NB4 (cell line): ENCODE results near the gene DDX39A.

Source experiments
- DNase-seq: peaks from one replicate; pipeline ENCODE4 v3.0.0; 2010; ENCODE audit warnings: low read depth
- H3K4me3 ChIP-seq: one replicate; pipeline ENCODE4 v1.5.1; 2011; ENCODE audit warnings: mild to moderate bottlenecking, low read depth, low read length, moderate library complexity
- CTCF ChIP-seq: IDR thresholded peaks from one replicate; pipeline ENCODE4 v1.5.1; 2012; ENCODE audit warnings: low read depth, low read length
- MAX ChIP-seq: IDR thresholded peaks from 2 replicates; pipeline ENCODE4 v1.6.1; 2011; ENCODE audit warnings: low read depth, low read length
- MYC ChIP-seq: IDR thresholded peaks from 2 replicates; pipeline ENCODE4 v1.6.1; 2011; ENCODE audit warnings: low read depth, low read length
- POLR2A ChIP-seq: IDR thresholded peaks from 2 replicates; pipeline ENCODE4 v1.6.1; 2011; ENCODE audit warnings: mild to moderate bottlenecking; ENCODE audit not compliant: insufficient read length; ENCODE audit errors: extremely low read depth

DDX39A gene

GRCh38 chr19:14428882-14429416 lies 9.8 kb upstream of the DDX39A start:
- no peak for DNase-seq
- H3K4me3 ChIP-seq, result no peak overlapping the region
- TF ChIP-seq MAX (no peak), POLR2A (no peak), CTCF (no peak), MYC (no peak)

- TF ChIP-seq POLR2A, result no peak
- TF ChIP-seq MAX, result no peak
- TF ChIP-seq CTCF, result no peak
- no peak for TF ChIP-seq MYC
- DNase-seq, result no peak
- no peak overlapping the region for H3K4me3 ChIP-seq
These were observed 8.3 kb upstream of the DDX39A start for GRCh38 chr19:14427461-14427860.

- no peak overlapping the region for H3K4me3 ChIP-seq
- DNase-seq, result no peak
These were observed 6.6 kb upstream of the DDX39A start for GRCh38 chr19:14425696-14426138.

GRCh38 chr19:14418856-14419105 lies 360 bp downstream of the DDX39A start:
- H3K4me3 ChIP-seq, result peak overlapping the region; percentile 90
- TF ChIP-seq MYC (no peak), POLR2A (no peak), CTCF (no peak), MAX (no peak)
- no peak for DNase-seq

More at GRCh38 chr19:14425696-14426138, 6.6 kb upstream of the DDX39A start:
- TF ChIP-seq CTCF (no peak), POLR2A (no peak), MYC (no peak), MAX (no peak)

- peak overlapping the region; percentile 90 for H3K4me3 ChIP-seq
- DNase-seq, result peak; percentile 42
These were observed 2.3 kb downstream of the DDX39A start for GRCh38 chr19:14416817-14417231.

More at GRCh38 chr19:14416817-14417231, 2.3 kb downstream of the DDX39A start:
- TF ChIP-seq MYC (no peak), MAX (no peak), CTCF (no peak), POLR2A (no peak)
